HEK293 (cell line): Measurements from ENCODE around the gene RIPOR3.

Source experiments
- BCL11A ChIP-seq: fragments of 450-650 bp; formaldehyde crosslinking; IDR thresholded peaks from 2 replicates; pipeline ENCODE4 v1.5.1; 2016; ENCODE audit warnings: low read depth, missing biosample characterization, missing genetic modification characterization
- EGR2 ChIP-seq: fragments of 450-650 bp; formaldehyde crosslinking; IDR thresholded peaks from 2 replicates; pipeline ENCODE4 v1.5.1; 2016; ENCODE audit warnings: low read depth, missing biosample characterization, missing genetic modification characterization
- GLIS1 ChIP-seq: fragments of 450-650 bp; formaldehyde crosslinking; IDR thresholded peaks from 2 replicates; pipeline ENCODE4 v1.5.1; 2016; ENCODE audit warnings: missing biosample characterization, missing genetic modification characterization
- IKZF3 ChIP-seq: fragments of 450-650 bp; IDR thresholded peaks from 2 replicates; pipeline ENCODE4 v1.5.0; 2018; ENCODE audit warnings: missing biosample characterization, mild to moderate bottlenecking, missing genetic modification characterization, moderate library complexity
- KLF1 ChIP-seq: fragments of 450-650 bp; formaldehyde crosslinking; IDR thresholded peaks from 2 replicates; pipeline ENCODE4 v1.5.1; 2016; ENCODE audit warnings: missing biosample characterization, missing genetic modification characterization
- KLF8 ChIP-seq: fragments of 450-650 bp; formaldehyde crosslinking; IDR thresholded peaks from 2 replicates; pipeline ENCODE4 v1.5.1; 2016; ENCODE audit warnings: missing biosample characterization, missing genetic modification characterization
- YY2 ChIP-seq: fragments of 450-650 bp; formaldehyde crosslinking; IDR thresholded peaks from 2 replicates; pipeline ENCODE4 v1.5.1; 2016; ENCODE audit warnings: missing biosample characterization, missing genetic modification characterization
- ZBTB1 ChIP-seq: fragments of 450-650 bp; formaldehyde crosslinking; IDR thresholded peaks from 2 replicates; pipeline ENCODE4 v1.5.1; 2016; ENCODE audit warnings: missing biosample characterization, missing genetic modification characterization
- ZEB2 ChIP-seq: fragments of 450-650 bp; formaldehyde crosslinking; IDR thresholded peaks from 2 replicates; pipeline ENCODE4 v1.5.1; 2016; ENCODE audit warnings: missing biosample characterization, missing genetic modification characterization
- ZFP41 ChIP-seq: fragments of 450-650 bp; formaldehyde crosslinking; IDR thresholded peaks from 2 replicates; pipeline ENCODE4 v1.5.1; 2016; ENCODE audit warnings: missing biosample characterization, missing genetic modification characterization, borderline replicate concordance
- ZNF10 ChIP-seq: fragments of 450-650 bp; formaldehyde crosslinking; IDR thresholded peaks from 2 replicates; pipeline ENCODE4 v1.5.1; 2017; ENCODE audit warnings: missing biosample characterization, missing genetic modification characterization
- ZNF112 ChIP-seq: fragments of 450-650 bp; formaldehyde crosslinking; IDR thresholded peaks from 2 replicates; pipeline ENCODE4 v1.5.0; 2017; ENCODE audit warnings: missing biosample characterization, missing genetic modification characterization
- ZNF133 ChIP-seq: fragments of 450-650 bp; formaldehyde crosslinking; IDR thresholded peaks from 2 replicates; pipeline ENCODE4 v1.5.1; 2016; ENCODE audit warnings: missing biosample characterization, missing genetic modification characterization
- ZNF140 ChIP-seq: fragments of 450-650 bp; formaldehyde crosslinking; IDR thresholded peaks from 2 replicates; pipeline ENCODE4 v1.5.1; 2016; ENCODE audit warnings: missing biosample characterization, missing genetic modification characterization
- ZNF155 ChIP-seq: fragments of 450-650 bp; formaldehyde crosslinking; IDR thresholded peaks from 2 replicates; pipeline ENCODE4 v1.5.1; 2016; ENCODE audit warnings: missing biosample characterization, missing genetic modification characterization
- ZNF169 ChIP-seq: fragments of 450-650 bp; formaldehyde crosslinking; IDR thresholded peaks from 2 replicates; pipeline ENCODE4 v1.5.1; 2016; ENCODE audit warnings: missing biosample characterization, missing genetic modification characterization
- ZNF184 ChIP-seq: fragments of 450-650 bp; IDR thresholded peaks from 2 replicates; pipeline ENCODE4 v1.5.1; 2018; ENCODE audit warnings: missing biosample characterization, mild to moderate bottlenecking, missing genetic modification characterization
- ZNF2 ChIP-seq: fragments of 450-650 bp; formaldehyde crosslinking; IDR thresholded peaks from 2 replicates; pipeline ENCODE4 v1.5.1; 2016; ENCODE audit warnings: missing biosample characterization, missing genetic modification characterization
- ZNF223 ChIP-seq: fragments of 450-650 bp; formaldehyde crosslinking; IDR thresholded peaks from 2 replicates; pipeline ENCODE4 v1.5.1; 2016; ENCODE audit warnings: missing biosample characterization, missing genetic modification characterization
- ZNF239 ChIP-seq: fragments of 450-650 bp; formaldehyde crosslinking; IDR thresholded peaks from 2 replicates; pipeline ENCODE4 v1.5.1; 2016; ENCODE audit warnings: missing biosample characterization, missing genetic modification characterization
- ZNF274 ChIP-seq, 2 experiments: fragments of 200-500 bp in 1 of 2; fragments of 450-650 bp in 1 of 2; sonication (Bioruptor generic) in 1 of 2; formaldehyde crosslinking in 1 of 2; IDR thresholded peaks; 2 replicates each; pipeline versions ENCODE4 v1.5.1 to v1.6.1; 2014 to 2016; ENCODE audit warnings: borderline replicate concordance in 1 of 2, inconsistent platforms in 1 of 2, low read length in 1 of 2, missing biosample characterization in 1 of 2, missing genetic modification characterization in 1 of 2
- ZNF335 ChIP-seq: fragments of 450-650 bp; formaldehyde crosslinking; conservative IDR thresholded peaks from 2 replicates; pipeline ENCODE4 v1.5.1; 2016; ENCODE audit warnings: missing biosample characterization, missing genetic modification characterization
- ZNF629 ChIP-seq: fragments of 450-650 bp; formaldehyde crosslinking; IDR thresholded peaks from 2 replicates; pipeline ENCODE4 v1.5.1; 2017; ENCODE audit warnings: missing biosample characterization, missing genetic modification characterization
- ZNF701 ChIP-seq: fragments of 450-650 bp; formaldehyde crosslinking; IDR thresholded peaks from 2 replicates; pipeline ENCODE4 v1.5.1; 2016; ENCODE audit warnings: missing biosample characterization, missing genetic modification characterization
- ZNF785 ChIP-seq: fragments of 450-650 bp; formaldehyde crosslinking; IDR thresholded peaks from 2 replicates; pipeline ENCODE4 v1.5.1; 2016; ENCODE audit warnings: missing biosample characterization, missing genetic modification characterization
- ZNF843 ChIP-seq: fragments of 450-650 bp; formaldehyde crosslinking; IDR thresholded peaks from 2 replicates; pipeline ENCODE4 v1.5.1; 2016; ENCODE audit warnings: missing biosample characterization, missing genetic modification characterization
- ZSCAN16 ChIP-seq: fragments of 450-650 bp; formaldehyde crosslinking; IDR thresholded peaks from 2 replicates; pipeline ENCODE4 v1.5.1; 2016; ENCODE audit warnings: missing biosample characterization, missing genetic modification characterization
- ZSCAN30 ChIP-seq: fragments of 450-650 bp; IDR thresholded peaks from 2 replicates; pipeline ENCODE4 v1.5.1; 2018; ENCODE audit warnings: missing biosample characterization, mild to moderate bottlenecking, missing genetic modification characterization, moderate library complexity
- ZXDB ChIP-seq: fragments of 450-650 bp; formaldehyde crosslinking; IDR thresholded peaks from 2 replicates; pipeline ENCODE4 v1.5.1; 2016; ENCODE audit warnings: missing biosample characterization, missing genetic modification characterization
- TF ChIP-seq, protein P1 (sequence below): fragments of 450-650 bp; formaldehyde crosslinking; IDR thresholded peaks from 2 replicates; pipeline ENCODE4 v1.5.1; 2016; ENCODE audit warnings: missing biosample characterization, missing genetic modification characterization
- TF ChIP-seq, protein P2 (sequence below): fragments of 450-650 bp; IDR thresholded peaks from 2 replicates; pipeline ENCODE4 v1.5.1; 2018; ENCODE audit warnings: missing biosample characterization, mild to moderate bottlenecking, missing genetic modification characterization
- TF ChIP-seq, protein P3 (sequence below): fragments of 450-650 bp; formaldehyde crosslinking; IDR thresholded peaks from 2 replicates; pipeline ENCODE4 v1.5.1; 2016; ENCODE audit warnings: missing biosample characterization, missing genetic modification characterization, borderline replicate concordance
- TF ChIP-seq, protein P4 (sequence below): fragments of 450-650 bp; formaldehyde crosslinking; conservative IDR thresholded peaks from 2 replicates; pipeline ENCODE4 v1.5.1; 2016; ENCODE audit warnings: low read depth, missing biosample characterization, missing genetic modification characterization
- TF ChIP-seq, protein P5 (sequence below): fragments of 450-650 bp; formaldehyde crosslinking; IDR thresholded peaks from 2 replicates; pipeline ENCODE4 v1.5.1; 2017; ENCODE audit warnings: missing biosample characterization, missing genetic modification characterization

RIPOR3 gene

GRCh38 chr20:50730765-50731054 is 39.4 kb upstream of the RIPOR3 start (continued):
- TF ChIP-seq ZEB2 (tag by site-specific recombination) = no peak
- 0 out of 2 replicates have a peak, but pooled peaks have one; percentile 25 for TF ChIP-seq ZNF629 (tag by site-specific recombination)
- TF ChIP-seq ZNF335 (tag by site-specific recombination) = peak; percentile 64
- no peak for TF ChIP-seq IKZF3 (tag by site-specific recombination)
- TF ChIP-seq ZNF239 (tag by site-specific recombination) = no peak
- TF ChIP-seq, protein P1, sequence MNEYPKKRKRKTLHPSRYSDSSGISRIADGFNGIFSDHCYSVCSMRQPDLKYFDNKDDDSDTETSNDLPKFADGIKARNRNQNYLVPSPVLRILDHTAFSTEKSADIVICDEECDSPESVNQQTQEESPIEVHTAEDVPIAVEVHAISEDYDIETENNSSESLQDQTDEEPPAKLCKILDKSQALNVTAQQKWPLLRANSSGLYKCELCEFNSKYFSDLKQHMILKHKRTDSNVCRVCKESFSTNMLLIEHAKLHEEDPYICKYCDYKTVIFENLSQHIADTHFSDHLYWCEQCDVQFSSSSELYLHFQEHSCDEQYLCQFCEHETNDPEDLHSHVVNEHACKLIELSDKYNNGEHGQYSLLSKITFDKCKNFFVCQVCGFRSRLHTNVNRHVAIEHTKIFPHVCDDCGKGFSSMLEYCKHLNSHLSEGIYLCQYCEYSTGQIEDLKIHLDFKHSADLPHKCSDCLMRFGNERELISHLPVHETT (tag by site-specific recombination) = no peak
- TF ChIP-seq ZSCAN16 = no peak
- no peak for TF ChIP-seq ZNF140
- no peak for TF ChIP-seq ZNF274 (IDR thresholded peaks at IDR 0.05; ENCODE audit: low read length)
- TF ChIP-seq ZNF274 (tag by site-specific recombination; IDR thresholded peaks at IDR 0.05; ENCODE audit: borderline replicate concordance) = no peak
- no peak for TF ChIP-seq ZNF223 (tag by site-specific recombination)
- no peak for TF ChIP-seq ZNF184 (tag by site-specific recombination)
- no peak for TF ChIP-seq ZNF701 (tag by site-specific recombination)
- no peak for TF ChIP-seq KLF1 (tag by site-specific recombination)
- no peak for TF ChIP-seq ZNF843 (tag by site-specific recombination)
- no peak for TF ChIP-seq BCL11A (tag by site-specific recombination)
- no peak for TF ChIP-seq ZNF2 (tag by site-specific recombination)
- TF ChIP-seq ZNF785 (tag by site-specific recombination) = no peak
- peak; percentile 34; the same call in 1 of the 2 replicates for TF ChIP-seq GLIS1
- TF ChIP-seq, protein P2, sequence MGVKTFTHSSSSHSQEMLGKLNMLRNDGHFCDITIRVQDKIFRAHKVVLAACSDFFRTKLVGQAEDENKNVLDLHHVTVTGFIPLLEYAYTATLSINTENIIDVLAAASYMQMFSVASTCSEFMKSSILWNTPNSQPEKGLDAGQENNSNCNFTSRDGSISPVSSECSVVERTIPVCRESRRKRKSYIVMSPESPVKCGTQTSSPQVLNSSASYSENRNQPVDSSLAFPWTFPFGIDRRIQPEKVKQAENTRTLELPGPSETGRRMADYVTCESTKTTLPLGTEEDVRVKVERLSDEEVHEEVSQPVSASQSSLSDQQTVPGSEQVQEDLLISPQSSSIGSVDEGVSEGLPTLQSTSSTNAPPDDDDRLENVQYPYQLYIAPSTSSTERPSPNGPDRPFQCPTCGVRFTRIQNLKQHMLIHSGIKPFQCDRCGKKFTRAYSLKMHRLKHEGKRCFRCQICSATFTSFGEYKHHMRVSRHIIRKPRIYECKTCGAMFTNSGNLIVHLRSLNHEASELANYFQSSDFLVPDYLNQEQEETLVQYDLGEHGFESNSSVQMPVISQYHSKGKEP = 0 out of 2 replicates have a peak, but pooled peaks have one; percentile 31
- TF ChIP-seq ZNF155 = no peak
- no peak for TF ChIP-seq ZNF133 (tag by site-specific recombination)
- TF ChIP-seq ZNF10 (tag by site-specific recombination) = no peak
- no peak for TF ChIP-seq ZNF169 (tag by site-specific recombination)
- TF ChIP-seq, protein P3, sequence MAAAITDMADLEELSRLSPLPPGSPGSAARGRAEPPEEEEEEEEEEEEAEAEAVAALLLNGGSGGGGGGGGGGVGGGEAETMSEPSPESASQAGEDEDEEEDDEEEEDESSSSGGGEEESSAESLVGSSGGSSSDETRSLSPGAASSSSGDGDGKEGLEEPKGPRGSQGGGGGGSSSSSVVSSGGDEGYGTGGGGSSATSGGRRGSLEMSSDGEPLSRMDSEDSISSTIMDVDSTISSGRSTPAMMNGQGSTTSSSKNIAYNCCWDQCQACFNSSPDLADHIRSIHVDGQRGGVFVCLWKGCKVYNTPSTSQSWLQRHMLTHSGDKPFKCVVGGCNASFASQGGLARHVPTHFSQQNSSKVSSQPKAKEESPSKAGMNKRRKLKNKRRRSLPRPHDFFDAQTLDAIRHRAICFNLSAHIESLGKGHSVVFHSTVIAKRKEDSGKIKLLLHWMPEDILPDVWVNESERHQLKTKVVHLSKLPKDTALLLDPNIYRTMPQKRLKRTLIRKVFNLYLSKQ = no peak
- no peak for TF ChIP-seq ZFP41
- TF ChIP-seq ZXDB = peak; percentile 78
- TF ChIP-seq YY2 (tag by site-specific recombination) = no peak
- no peak for TF ChIP-seq KLF8
- no peak for TF ChIP-seq EGR2 (tag by site-specific recombination)
- TF ChIP-seq, protein P4, sequence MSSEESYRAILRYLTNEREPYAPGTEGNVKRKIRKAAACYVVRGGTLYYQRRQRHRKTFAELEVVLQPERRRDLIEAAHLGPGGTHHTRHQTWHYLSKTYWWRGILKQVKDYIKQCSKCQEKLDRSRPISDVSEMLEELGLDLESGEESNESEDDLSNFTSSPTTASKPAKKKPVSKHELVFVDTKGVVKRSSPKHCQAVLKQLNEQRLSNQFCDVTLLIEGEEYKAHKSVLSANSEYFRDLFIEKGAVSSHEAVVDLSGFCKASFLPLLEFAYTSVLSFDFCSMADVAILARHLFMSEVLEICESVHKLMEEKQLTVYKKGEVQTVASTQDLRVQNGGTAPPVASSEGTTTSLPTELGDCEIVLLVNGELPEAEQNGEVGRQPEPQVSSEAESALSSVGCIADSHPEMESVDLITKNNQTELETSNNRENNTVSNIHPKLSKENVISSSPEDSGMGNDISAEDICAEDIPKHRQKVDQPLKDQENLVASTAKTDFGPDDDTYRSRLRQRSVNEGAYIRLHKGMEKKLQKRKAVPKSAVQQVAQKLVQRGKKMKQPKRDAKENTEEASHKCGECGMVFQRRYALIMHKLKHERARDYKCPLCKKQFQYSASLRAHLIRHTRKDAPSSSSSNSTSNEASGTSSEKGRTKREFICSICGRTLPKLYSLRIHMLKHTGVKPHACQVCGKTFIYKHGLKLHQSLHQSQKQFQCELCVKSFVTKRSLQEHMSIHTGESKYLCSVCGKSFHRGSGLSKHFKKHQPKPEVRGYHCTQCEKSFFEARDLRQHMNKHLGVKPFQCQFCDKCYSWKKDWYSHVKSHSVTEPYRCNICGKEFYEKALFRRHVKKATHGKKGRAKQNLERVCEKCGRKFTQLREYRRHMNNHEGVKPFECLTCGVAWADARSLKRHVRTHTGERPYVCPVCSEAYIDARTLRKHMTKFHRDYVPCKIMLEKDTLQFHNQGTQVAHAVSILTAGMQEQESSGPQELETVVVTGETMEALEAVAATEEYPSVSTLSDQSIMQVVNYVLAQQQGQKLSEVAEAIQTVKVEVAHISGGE = no peak
- TF ChIP-seq ZBTB1 = no peak
- no peak for TF ChIP-seq ZNF112 (tag by site-specific recombination)
- TF ChIP-seq, protein P5, sequence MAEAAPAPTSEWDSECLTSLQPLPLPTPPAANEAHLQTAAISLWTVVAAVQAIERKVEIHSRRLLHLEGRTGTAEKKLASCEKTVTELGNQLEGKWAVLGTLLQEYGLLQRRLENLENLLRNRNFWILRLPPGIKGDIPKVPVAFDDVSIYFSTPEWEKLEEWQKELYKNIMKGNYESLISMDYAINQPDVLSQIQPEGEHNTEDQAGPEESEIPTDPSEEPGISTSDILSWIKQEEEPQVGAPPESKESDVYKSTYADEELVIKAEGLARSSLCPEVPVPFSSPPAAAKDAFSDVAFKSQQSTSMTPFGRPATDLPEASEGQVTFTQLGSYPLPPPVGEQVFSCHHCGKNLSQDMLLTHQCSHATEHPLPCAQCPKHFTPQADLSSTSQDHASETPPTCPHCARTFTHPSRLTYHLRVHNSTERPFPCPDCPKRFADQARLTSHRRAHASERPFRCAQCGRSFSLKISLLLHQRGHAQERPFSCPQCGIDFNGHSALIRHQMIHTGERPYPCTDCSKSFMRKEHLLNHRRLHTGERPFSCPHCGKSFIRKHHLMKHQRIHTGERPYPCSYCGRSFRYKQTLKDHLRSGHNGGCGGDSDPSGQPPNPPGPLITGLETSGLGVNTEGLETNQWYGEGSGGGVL (tag by site-specific recombination) = no peak; the same call in 1 of the 2 replicates
- TF ChIP-seq ZSCAN30 (tag by site-specific recombination) = 0 out of 2 replicates have a peak, but pooled peaks have one; percentile 29
